ENCODE measurements around the gene PFDN2.

The PFDN2 gene

GRCh38 chr1:161162806-161163205 lies 45.0 kb upstream of the PFDN2 start:
- no peak overlapping the region for H3K27ac ChIP-seq (ENCODE audit: extremely low read depth, low read depth, low read length)
- no peaks in the 10 kb centered on the region for H3K9me3 ChIP-seq (ENCODE audit: control insufficient read depth, insufficient read depth, low read depth, low read length)
- no peak overlapping the region for H3K4me3 ChIP-seq (ENCODE audit: low read depth, low read length)
- CTCF ChIA-PET = interaction anchor here (1.0 to 1.6 kb wide), 2 partner anchors 20 to 30 kb away, joined by 3 to 5 read pairs; no protein-coding TSS in a partner anchor
- H3K36me3 ChIP-seq (ENCODE audit: control insufficient read depth in 2 of 2, insufficient read depth in 1 of 2, low read length in 2 of 2) = peaks cover 0 to 60% of the 10 kb centered on the region in 2 experiments; a peak in 1 of 3 replicates
- peaks cover 7% of the 10 kb centered on the region; the same call in 1 of the 2 replicates for H3K4me1 ChIP-seq (ENCODE audit: control insufficient read depth, insufficient read depth, low read length)
- POLR2A ChIA-PET = interaction anchor here (0.6 to 1.4 kb wide), 3 partner anchors 10 to 78 kb away, joined by 3 to 5 read pairs (median 4); partner anchors contain the start of gene B4GALT3
- no peak for TF ChIP-seq ZNF768 (tag by site-specific recombination; IDR thresholded peaks at IDR 0.05)
- no peak for TF ChIP-seq ZNF585B (tag by site-specific recombination; IDR thresholded peaks at IDR 0.05)
- TF ChIP-seq ZNF2 (tag by site-specific recombination; IDR thresholded peaks at IDR 0.05) = no peak
- TF ChIP-seq ZFP37 (tag by site-specific recombination; IDR thresholded peaks at IDR 0.05) = no peak
- no peak for TF ChIP-seq ZNF747 (tag by site-specific recombination; IDR thresholded peaks at IDR 0.05)
- TF ChIP-seq ZNF473 (tag by site-specific recombination; IDR thresholded peaks at IDR 0.05) = no peak
- TF ChIP-seq ZNF843 (tag by site-specific recombination; IDR thresholded peaks at IDR 0.05) = no peak
- TF ChIP-seq ZNF248 (tag by site-specific recombination; IDR thresholded peaks at IDR 0.05) = no peak
- no peak for TF ChIP-seq ZNF366 (tag by site-specific recombination; conservative IDR thresholded peaks at IDR 0.05)
- no peak for TF ChIP-seq ZNF202 (tag by site-specific recombination; IDR thresholded peaks at IDR 0.05; ENCODE audit: borderline replicate concordance)
- no peak for TF ChIP-seq HOXD13 (CRISPR knock-in tag; IDR thresholded peaks at IDR 0.05; ENCODE audit: borderline replicate concordance)
- TF ChIP-seq ZNF10 (tag by site-specific recombination; IDR thresholded peaks at IDR 0.05) = no peak
- no peak for TF ChIP-seq OSR2 (tag by site-specific recombination; IDR thresholded peaks at IDR 0.05)
- TF ChIP-seq ZNF596 (tag by site-specific recombination; IDR thresholded peaks at IDR 0.05) = no peak
- no peak for TF ChIP-seq TRIM28 (IDR thresholded peaks at IDR 0.05; ENCODE audit: borderline replicate concordance, low read length)
- TF ChIP-seq ZNF26 (tag by site-specific recombination; IDR thresholded peaks at IDR 0.05) = no peak
- no peak for TF ChIP-seq IKZF3 (tag by site-specific recombination; IDR thresholded peaks at IDR 0.05)

GRCh38 chr1:161162052-161162451 lies 44.2 kb upstream of the PFDN2 start:
- H3K4me1 ChIP-seq (ENCODE audit: control insufficient read depth, insufficient read depth, low read length) = peaks cover 7% of the 10 kb centered on the region; the same call in 1 of the 2 replicates
- H3K4me3 ChIP-seq (ENCODE audit: low read depth, low read length) = no peak overlapping the region
- peaks cover 5 to 67% of the 10 kb centered on the region in 2 experiments; a peak in 2 of 3 replicates for H3K36me3 ChIP-seq (ENCODE audit: control insufficient read depth in 2 of 2, insufficient read depth in 1 of 2, low read length in 2 of 2)
- ChIA-PET POLR2A (interaction anchor here (0.5 to 1.6 kb wide), 7 partner anchors 9 to 158 kb away, joined by 3 to 5 read pairs (median 3); partner anchors contain the start of genes B4GALT3 and TOMM40L), CTCF (interaction anchor here (1.0 to 1.6 kb wide), 2 partner anchors 19 to 31 kb away, joined by 3 to 5 read pairs; no protein-coding TSS in a partner anchor)
- H3K9me3 ChIP-seq (ENCODE audit: control insufficient read depth, insufficient read depth, low read depth, low read length) = no peaks in the 10 kb centered on the region
- no peak overlapping the region for H3K27ac ChIP-seq (ENCODE audit: extremely low read depth, low read depth, low read length)
- TF ChIP-seq ZNF366 (tag by site-specific recombination; conservative IDR thresholded peaks at IDR 0.05) (no peak), PRDM4 (tag by site-specific recombination; IDR thresholded peaks at IDR 0.05) (no peak), ZNF596 (tag by site-specific recombination; IDR thresholded peaks at IDR 0.05) (no peak), SETDB1 (IDR thresholded peaks at IDR 0.05; ENCODE audit: insufficient read length, low read length) (no peak), ZFP3 (tag by site-specific recombination; IDR thresholded peaks at IDR 0.05; ENCODE audit: low read depth) (no peak)

Data from HEK293 (cell line).